SKM-1 treated with dmso at 0.1 percent for 144 hours (cell line): ENCODE results near the gene LTN1.

Source experiments
- DNase-seq: peaks from one replicate; lab custom pipeline; 2025; ENCODE audit not compliant: unreplicated experiment; lab: John Stamatoyannopoulos, UW

LTN1 gene

GRCh38 chr21:28928578-28929420 is 63.9 kb downstream of the LTN1 start:
- DNase-seq, result no peak

GRCh38 chr21:28927130-28927529 is 65.5 kb downstream of the LTN1 start:
- DNase-seq, result no peak

DNA sequence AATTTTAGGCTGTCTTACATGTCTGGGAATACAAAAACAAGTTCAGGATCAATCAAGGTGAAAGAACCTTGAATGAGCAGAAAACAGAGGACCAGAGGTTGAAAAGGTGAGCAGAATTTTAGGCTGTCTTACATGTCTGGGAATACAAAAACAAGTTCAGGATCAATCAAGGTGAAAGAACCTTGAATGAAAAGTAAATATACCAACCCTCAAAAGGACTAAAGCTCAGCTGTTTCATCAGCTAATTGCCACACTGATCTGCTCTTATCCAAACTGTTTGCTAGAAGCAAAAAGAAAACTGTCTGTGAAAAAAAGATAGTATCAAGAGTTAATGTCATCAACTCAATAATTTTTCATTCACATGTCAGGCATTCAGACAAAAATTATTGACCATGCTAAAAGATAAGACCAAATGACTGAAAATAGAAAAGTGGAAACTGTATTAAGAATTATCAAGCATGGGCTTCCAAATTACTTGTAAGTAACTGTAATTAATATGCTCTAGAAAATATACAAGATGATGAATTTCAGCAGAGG is 69.2 kb downstream of the LTN1 start:
- DNase-seq, result no peak

- DNase-seq, result no peak
Observed at GRCh38 chr21:28922368-28922767, 70.3 kb downstream of the LTN1 start.

DNA sequence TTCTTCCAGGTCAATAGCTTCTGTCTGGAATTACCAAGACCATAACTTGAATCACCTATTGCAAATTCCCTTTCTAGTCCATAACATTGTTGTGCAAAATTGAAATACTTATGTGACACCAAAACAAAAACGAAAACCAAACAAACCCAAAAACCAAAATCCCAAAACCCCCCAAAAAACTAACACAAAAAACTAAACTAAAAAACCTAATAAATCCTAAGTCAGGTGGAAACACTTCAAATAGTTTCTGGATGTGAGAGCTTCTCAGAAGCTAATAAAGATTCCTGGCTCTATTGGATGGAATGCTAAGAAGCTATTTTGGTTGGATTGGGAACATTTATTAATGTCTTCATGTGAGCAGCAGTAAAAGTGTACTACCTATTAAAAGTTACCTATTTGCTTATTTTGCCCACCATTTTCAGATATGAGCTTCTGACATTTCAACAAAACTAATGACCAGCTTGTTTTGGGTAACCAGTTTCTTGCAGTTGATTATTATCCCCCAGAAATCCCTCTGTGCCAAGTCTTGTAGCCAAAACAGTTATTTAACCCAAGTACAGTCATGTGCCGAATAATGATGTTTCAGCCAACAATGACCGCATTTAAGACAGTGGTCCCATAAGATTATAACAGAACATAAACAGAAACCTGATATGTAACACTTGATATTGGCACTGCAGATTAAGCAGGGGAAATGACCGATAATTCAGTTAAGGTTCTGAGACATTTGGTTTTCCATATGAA is 76.4 kb downstream of the LTN1 start:
- no peak for DNase-seq

GRCh38 chr21:28913071-28913470 is 79.6 kb downstream of the LTN1 start:
- no peak for DNase-seq

DNA sequence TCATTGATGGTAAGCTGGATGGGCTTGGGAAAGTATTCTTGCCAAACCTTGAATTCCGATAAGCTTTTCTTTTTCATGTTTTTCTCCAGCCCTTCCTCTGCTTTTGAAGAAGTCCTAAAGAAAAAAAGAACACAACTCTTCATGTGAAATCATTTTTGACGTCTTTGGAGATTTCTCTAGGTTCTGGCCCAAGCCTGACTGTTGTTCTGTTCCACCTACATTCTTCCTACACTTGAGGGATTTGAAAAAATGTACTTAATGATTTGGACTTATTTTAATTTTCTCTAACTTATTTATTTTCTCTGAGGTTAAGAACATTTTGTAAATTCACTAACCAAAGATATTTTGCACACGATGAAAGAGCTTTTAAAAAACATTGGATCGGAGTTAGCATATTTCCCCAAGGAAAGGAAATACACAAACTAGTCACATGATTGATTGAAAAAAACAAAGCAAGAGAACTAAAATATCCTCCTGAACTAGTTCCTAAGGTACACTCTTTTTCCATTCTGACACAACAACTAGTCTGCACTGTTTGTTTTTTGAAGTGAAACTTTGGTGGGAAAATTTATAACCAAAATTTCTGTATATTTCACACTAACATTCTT is 82.3 kb downstream of the LTN1 start:
- no peak for DNase-seq

- no peak for DNase-seq
Observed at GRCh38 chr21:28908351-28908750, 84.3 kb downstream of the LTN1 start.

DNA sequence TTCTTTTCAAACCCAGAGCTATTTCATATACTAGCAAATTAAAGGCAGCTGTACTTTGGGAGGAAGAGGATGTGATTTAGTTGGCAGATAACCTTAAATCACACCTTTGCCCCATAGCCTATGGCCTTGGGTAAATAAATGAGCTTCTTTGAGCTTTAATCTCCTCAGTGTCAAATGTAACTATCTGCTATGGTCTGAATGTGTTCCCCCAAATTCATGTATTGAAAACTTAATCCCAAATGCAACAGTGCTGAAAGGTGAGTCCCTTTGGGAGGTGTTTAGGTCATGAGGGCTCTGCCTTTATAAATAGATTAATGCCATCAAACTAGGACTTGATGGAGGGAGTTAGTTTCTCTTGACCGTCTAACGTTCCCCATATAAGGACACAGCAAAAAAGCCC is 85.8 kb downstream of the LTN1 start:
- no peak for DNase-seq

DNA sequence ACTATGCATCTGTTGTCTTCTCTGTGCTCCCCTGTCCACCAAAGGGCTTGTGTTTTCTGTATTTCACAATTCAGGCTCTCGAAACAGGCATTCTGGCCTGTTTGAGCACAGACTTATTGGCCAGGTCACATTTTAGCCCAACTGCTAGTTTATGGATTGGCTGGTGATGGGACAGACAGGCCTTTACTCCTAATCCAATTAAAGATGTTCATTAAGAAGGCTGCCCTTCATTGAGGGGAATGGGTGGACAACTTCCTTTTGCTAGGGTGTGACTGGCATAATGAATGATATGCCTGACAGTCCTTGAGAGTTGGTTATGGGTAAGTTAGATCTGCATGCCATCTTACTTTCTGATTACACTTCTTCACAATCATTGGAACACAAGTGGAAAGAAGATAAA is 86.4 kb downstream of the LTN1 start:
- no peak for DNase-seq

GRCh38 chr21:28904961-28905435 is 87.7 kb downstream of the LTN1 start:
- DNase-seq, result no peak

GRCh38 chr21:28903448-28903847 is 89.2 kb downstream of the LTN1 start:
- DNase-seq, result no peak

GRCh38 chr21:28900481-28900880 is 92.2 kb downstream of the LTN1 start:
- DNase-seq, result no peak

DNA sequence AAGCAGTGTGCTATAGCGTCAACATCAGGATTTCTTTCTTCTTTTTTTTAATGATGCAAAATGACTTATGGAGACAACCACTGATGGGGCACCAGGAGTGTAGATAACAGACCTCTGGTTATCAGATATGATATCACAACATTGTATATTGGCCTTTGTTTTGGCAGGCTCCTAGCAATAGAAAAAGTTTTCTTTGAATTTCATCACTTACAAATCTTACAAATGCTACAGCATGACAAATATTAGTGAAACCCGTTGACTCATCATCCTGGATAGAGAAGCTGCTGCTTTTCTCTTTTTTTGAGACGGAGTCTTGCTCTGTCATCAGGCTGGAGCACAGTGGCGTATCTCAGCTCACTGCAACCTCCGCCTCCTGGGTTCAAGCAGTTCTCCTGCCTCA is 92.9 kb downstream of the LTN1 start:
- DNase-seq, result no peak

- no peak for DNase-seq
Observed at GRCh38 chr21:28899220-28899619, 93.5 kb downstream of the LTN1 start.

DNA sequence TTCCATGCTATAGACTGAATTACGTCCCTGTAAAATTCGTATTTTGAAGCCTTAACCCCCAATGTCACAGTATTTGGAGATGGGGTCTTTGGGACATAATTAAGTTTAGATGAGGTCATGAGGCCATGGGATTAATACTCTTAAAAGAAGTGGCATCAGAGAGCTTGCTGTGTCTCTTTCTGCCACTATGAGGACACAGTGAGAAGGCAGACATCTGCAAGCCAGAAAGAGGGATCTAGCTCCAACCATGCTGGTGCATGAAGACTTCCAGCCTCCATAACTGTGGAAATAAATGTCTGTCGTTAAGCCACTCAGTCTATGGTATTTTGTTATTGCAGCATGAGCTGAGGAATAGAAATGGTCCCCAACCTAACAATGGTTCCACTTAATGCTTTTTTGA is 99.0 kb downstream of the LTN1 start:
- no peak for DNase-seq

GRCh38 chr21:28892199-28893111 is 100.2 kb downstream of the LTN1 start:
- no peak for DNase-seq

DNA sequence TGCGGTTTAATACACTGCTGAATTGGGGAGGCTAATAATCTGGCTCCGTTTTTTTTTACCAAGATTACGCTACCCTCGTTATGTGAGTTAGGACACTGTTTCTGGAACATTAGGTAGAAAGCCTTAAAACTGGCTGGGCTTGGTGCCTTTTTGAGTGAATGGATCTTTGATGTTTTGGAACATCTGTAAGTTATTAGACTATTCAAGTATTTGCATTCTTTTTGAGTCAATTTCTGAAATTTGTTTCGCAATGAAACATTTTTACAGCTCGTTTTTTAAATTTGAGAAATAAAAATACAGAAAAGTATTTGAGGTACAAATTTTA is 106.9 kb downstream of the LTN1 start:
- DNase-seq, result no peak

DNA sequence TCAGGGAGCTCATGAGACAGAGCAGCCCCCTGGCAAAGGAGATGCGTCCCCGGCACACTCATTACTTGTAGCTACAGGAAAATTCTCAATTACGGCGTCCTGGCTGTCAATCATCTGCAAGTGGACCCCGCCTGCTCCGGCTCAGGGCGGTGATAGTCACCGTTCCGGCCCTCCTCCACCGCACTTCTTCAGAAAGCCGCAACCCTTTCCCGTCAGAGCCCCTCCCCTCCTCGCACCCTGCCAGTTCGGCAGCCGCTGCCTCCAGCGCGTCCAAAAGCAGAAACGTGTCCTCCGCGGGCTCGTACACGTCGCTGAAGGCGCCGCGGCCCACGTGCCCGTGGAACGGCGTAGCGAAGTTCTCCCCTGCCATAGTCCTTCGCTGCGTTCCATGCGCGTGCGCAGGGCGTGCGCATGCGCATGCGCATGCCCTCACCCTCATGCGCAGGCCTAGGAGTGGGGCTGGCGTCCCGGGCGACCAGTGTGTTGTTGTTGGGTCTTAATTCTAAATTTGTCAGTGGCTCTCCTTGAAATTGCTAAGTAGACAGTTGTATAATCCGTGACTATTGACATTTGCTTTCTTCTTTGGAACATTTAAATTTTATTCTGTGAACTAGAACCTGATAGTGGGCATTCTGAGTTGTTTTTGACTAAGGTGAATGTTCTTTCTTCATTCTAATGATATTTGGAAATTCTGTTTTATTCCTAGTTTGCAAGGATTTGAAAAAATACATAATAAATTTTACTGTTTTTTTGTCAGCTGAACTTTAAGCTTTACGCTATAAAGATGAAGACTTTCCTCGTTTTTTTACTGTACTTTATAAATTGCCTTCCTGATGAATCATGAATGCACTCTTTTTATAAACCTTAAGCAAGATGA is 107.5 kb downstream of the LTN1 start:
- peak; percentile 91 for DNase-seq

- peak; percentile 33 for DNase-seq
Observed at GRCh38 chr21:28884481-28884880, 108.2 kb downstream of the LTN1 start.
